Measurements from ENCODE around the gene KLK12.

- TF ChIP-seq CTCF (IDR thresholded peaks at IDR 0.05) (no peak), POLR2A (IDR thresholded peaks at IDR 0.05) (no peak)
Measured at GRCh38 chr19:51082611-51083010, 47.8 kb upstream of the KLK12 start, which contains the start of gene KLK14.

All from heart left ventricle (tissue), 13 donors.